ENCODE measurements around the gene SLC39A11. TPM values are rescaled to one million over a fixed set of nuclear protein-coding genes. Genes with fewer than 3 reads are reported as not detected.

SLC39A11 gene
- total and polyA plus RNA-seq, 2 of the 13 experiments (the other 11 are each of a cell fraction or from before 2014, with no cell fraction given) = 17.2 to 31.5 TPM

GRCh38 chr17:73092523-73093135 lies at the start of gene SLC39A11 (continued):
- TF ChIP-seq AGO1 (IDR thresholded peaks at IDR 0.05; ENCODE audit: low read depth, low read length, poor library complexity, severe bottlenecking) (peak; percentile 76), NFE2L2 (IDR thresholded peaks at IDR 0.05; ENCODE audit: low read length) (no peak; the same call in 1 of the 2 replicates), ZNF7 (CRISPR knock-in tag; IDR thresholded peaks at IDR 0.05) (no peak), ZNF510 (CRISPR knock-in tag; IDR thresholded peaks at IDR 0.05; ENCODE audit: low read depth) (no peak; the same call in 1 of the 2 replicates), RBM22 (optimal IDR thresholded peaks at IDR 0.05; ENCODE audit: low read length) (no peak), ZNF580 (CRISPR knock-in tag; IDR thresholded peaks at IDR 0.05; ENCODE audit: borderline replicate concordance, low read depth) (no peak), ETV5 (CRISPR knock-in tag; IDR thresholded peaks at IDR 0.05; ENCODE audit: borderline replicate concordance) (peak; percentile 78; the same call in 1 of the 2 replicates), ZFP82 (CRISPR knock-in tag; IDR thresholded peaks at IDR 0.05; ENCODE audit: borderline replicate concordance) (no peak), ZNF18 (CRISPR knock-in tag; IDR thresholded peaks at IDR 0.05; ENCODE audit: insufficient replicate concordance) (no peak), RORA (CRISPR knock-in tag; IDR thresholded peaks at IDR 0.05) (no peak), KDM2A (CRISPR knock-in tag; IDR thresholded peaks at IDR 0.05; ENCODE audit: borderline replicate concordance, low read depth) (peak; percentile 72), ZFP91 (CRISPR knock-in tag; IDR thresholded peaks at IDR 0.05; ENCODE audit: borderline replicate concordance) (peak; percentile 85), ZFP36 (IDR thresholded peaks at IDR 0.05; ENCODE audit: borderline replicate concordance, low read depth, low read length, partially characterized antibody) (no peak), ISX (CRISPR knock-in tag; conservative IDR thresholded peaks at IDR 0.05) (no peak), FLYWCH1 (CRISPR knock-in tag; IDR thresholded peaks at IDR 0.05) (no peak), RAD21 (CRISPR knock-in tag; IDR thresholded peaks at IDR 0.05) (peak; percentile 30; the same call in 1 of the 2 replicates), ZNF598 (CRISPR knock-in tag; IDR thresholded peaks at IDR 0.05; ENCODE audit: borderline replicate concordance) (peak; percentile 90; the same call in 1 of the 2 replicates), TCF7L2 (IDR thresholded peaks at IDR 0.05; ENCODE audit: low read depth, low read length) (no peak), ZBTB44 (CRISPR knock-in tag; IDR thresholded peaks at IDR 0.05) (no peak), ZKSCAN8 (CRISPR knock-in tag; IDR thresholded peaks at IDR 0.05; ENCODE audit: borderline replicate concordance) (peak; percentile 29; the same call in 1 of the 2 replicates), ZBTB34 (CRISPR knock-in tag; IDR thresholded peaks at IDR 0.05) (no peak), TEF (CRISPR knock-in tag; IDR thresholded peaks at IDR 0.05) (no peak)

Measured in HepG2 (cell line).